HEK293T (cell line): ENCODE data around the gene OR2G3.

Experiments used
- CTCF ChIA-PET: fragments of 350-600 bp; formaldehyde crosslinking; extraction: SDS; loops from one replicate; lab custom pipeline; 2021; ENCODE audit warnings: antibody characterized with exemption, inconsistent platforms; lab: Yijun Ruan, JAX
- POLR2A ChIA-PET: fragments of 350-600 bp; formaldehyde crosslinking; extraction: SDS; loops from one replicate; lab custom pipeline; 2020; ENCODE audit warnings: antibody characterized with exemption, inconsistent platforms; lab: Yijun Ruan, JAX
- DNase-seq: peaks from one replicate; pipeline ENCODE4 v3.0.0; 2012; ENCODE audit warnings: mixed read lengths; ENCODE audit errors: extremely low spot score
- ARNT ChIP-seq: fragments of 450-650 bp; IDR thresholded peaks from 2 replicates; pipeline ENCODE4 v1.6.1; 2017; ENCODE audit warnings: mild to moderate bottlenecking
- BHLHE40 ChIP-seq: fragments of 450-650 bp; IDR thresholded peaks from 2 replicates; pipeline ENCODE4 v1.6.1; 2016; ENCODE audit warnings: mild to moderate bottlenecking, moderate library complexity, borderline replicate concordance
- CTBP1 ChIP-seq: fragments of 450-650 bp; IDR thresholded peaks from 2 replicates; pipeline ENCODE4 v1.6.1; 2016; ENCODE audit warnings: borderline replicate concordance
- ELF4 ChIP-seq: fragments of 450-650 bp; IDR thresholded peaks from 2 replicates; pipeline ENCODE4 v1.6.1; 2017; ENCODE audit warnings: antibody characterized with exemption
- FOXA1 ChIP-seq: fragments of 450-650 bp; IDR thresholded peaks from 2 replicates; pipeline ENCODE4 v1.6.1; 2016; ENCODE audit warnings: mild to moderate bottlenecking
- FOXK2 ChIP-seq: fragments of 450-650 bp; IDR thresholded peaks from 2 replicates; pipeline ENCODE4 v1.6.1; 2016; ENCODE audit warnings: mild to moderate bottlenecking
- FOXM1 ChIP-seq: fragments of 450-650 bp; IDR thresholded peaks from 2 replicates; pipeline ENCODE4 v1.6.1; 2017; ENCODE audit warnings: mild to moderate bottlenecking, borderline replicate concordance
- HDGF ChIP-seq: fragments of 450-650 bp; IDR thresholded peaks from 2 replicates; pipeline ENCODE4 v1.6.1; 2017; ENCODE audit warnings: antibody characterized with exemption, borderline replicate concordance
- L3MBTL2 ChIP-seq: fragments of 450-650 bp; conservative IDR thresholded peaks from 2 replicates; pipeline ENCODE4 v1.6.1; 2016; ENCODE audit warnings: mild to moderate bottlenecking
- LEF1 ChIP-seq: fragments of 450-650 bp; IDR thresholded peaks from 2 replicates; pipeline ENCODE4 v1.6.1; 2017; ENCODE audit warnings: mild to moderate bottlenecking, borderline replicate concordance
- NFRKB ChIP-seq: fragments of 450-650 bp; IDR thresholded peaks from 2 replicates; pipeline ENCODE4 v1.6.1; 2016; ENCODE audit warnings: mild to moderate bottlenecking, moderate library complexity
- SP1 ChIP-seq: fragments of 450-650 bp; IDR thresholded peaks from 2 replicates; pipeline ENCODE4 v1.6.1; 2017
- SUZ12 ChIP-seq: fragments of 450-650 bp; IDR thresholded peaks from 2 replicates; pipeline ENCODE4 v1.6.1; 2016; ENCODE audit warnings: mild to moderate bottlenecking
- TARDBP ChIP-seq: fragments of 450-650 bp; IDR thresholded peaks from 2 replicates; pipeline ENCODE4 v1.6.1; 2016
- ZNF384 ChIP-seq: fragments of 450-650 bp; IDR thresholded peaks from 2 replicates; pipeline ENCODE4 v1.6.1; 2016
- TF ChIP-seq, protein P1 (sequence below): fragments of 450-650 bp; IDR thresholded peaks from 2 replicates; pipeline ENCODE4 v1.6.1; 2016

Gene OR2G3

DNA sequence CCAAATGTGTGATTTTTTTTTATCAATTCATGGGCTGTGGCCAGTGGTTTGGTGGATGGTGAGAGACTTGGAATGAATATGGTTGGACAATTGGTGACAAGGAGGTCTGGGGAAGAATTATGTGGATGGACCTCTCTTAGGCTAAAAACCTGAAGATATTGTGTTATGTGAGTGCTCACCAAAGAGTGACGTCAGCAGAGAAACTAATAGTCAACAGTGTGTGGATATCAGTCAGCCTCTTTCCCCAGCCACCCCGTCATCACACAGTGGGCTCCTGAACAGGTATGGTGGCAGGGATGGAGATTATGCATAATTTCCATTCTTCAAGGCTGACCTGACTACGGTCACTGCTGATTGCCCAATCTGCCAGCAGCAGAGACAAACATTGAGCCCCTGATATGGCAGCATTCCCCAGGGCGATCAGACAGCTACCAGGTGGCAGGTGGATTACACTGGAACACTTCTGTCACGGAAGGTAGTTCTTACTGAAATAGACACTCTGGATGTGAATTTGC is 26.4 kb upstream of the OR2G3 start:
- DNase-seq = no peak
- TF ChIP-seq HDGF (no peak), FOXK2 (no peak), SP1 (no peak), BHLHE40 (no peak)
- ChIA-PET POLR2A (no interaction called here), CTCF (no interaction called here)

DNA sequence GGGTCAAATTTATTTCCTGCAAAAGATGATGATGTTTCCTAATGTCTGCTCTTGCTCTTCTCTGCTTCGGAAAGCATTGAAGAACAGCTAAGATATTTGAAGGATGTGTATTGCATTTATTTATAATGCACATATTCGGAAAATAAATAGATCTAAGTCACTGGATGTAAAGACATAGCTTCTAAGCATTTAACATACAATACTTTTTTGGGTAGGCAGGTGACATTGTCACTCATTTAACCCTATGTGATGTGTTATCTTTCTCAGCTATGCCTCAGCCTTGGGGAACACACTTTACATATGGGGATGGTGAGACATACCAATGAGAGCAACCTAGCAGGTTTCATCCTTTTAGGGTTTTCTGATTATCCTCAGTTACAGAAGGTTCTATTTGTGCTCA is 17.3 kb upstream of the OR2G3 start, which contains the start of gene OR2G2:
Gene OR2G2 (plus strand): TSS at position 301 of the 400 bp plus-strand sequence. CDS start 0 bp downstream, at position 301.
- CTCF ChIA-PET = no interaction called here
- DNase-seq = no peak
- POLR2A ChIA-PET = no interaction called here
- TF ChIP-seq FOXM1 (no peak), LEF1 (no peak), SP1 (no peak), FOXA1 (no peak), BHLHE40 (no peak), TARDBP (no peak), L3MBTL2 (no peak), SUZ12 (no peak), CTBP1 (no peak), ZNF384 (no peak), HDGF (no peak), FOXK2 (no peak), ELF4 (no peak), NFRKB (no peak), ARNT (no peak)
- TF ChIP-seq, protein P1, sequence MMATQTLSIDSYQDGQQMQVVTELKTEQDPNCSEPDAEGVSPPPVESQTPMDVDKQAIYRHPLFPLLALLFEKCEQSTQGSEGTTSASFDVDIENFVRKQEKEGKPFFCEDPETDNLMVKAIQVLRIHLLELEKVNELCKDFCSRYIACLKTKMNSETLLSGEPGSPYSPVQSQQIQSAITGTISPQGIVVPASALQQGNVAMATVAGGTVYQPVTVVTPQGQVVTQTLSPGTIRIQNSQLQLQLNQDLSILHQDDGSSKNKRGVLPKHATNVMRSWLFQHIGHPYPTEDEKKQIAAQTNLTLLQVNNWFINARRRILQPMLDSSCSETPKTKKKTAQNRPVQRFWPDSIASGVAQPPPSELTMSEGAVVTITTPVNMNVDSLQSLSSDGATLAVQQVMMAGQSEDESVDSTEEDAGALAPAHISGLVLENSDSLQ = no peak

DNA sequence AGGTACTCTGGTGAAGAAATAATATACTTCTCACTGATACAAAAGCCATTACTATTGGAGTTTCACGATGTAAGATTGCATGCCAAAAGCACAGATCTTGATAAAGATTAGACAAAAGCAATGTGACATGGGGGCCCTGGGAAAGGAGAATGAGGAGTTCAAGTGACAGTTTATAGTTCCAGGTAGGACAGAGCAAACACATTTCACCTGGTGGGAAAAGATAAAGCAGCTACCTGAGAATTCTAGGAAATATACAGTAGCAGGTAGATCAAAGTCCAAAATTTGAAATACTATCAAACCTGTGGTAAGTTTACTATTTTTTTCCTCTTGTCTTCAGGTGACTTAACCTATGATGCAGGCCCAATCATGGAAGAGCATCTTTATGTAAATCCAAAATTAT is 8.0 kb downstream of the OR2G3 start:
- ChIA-PET CTCF (no interaction called here), POLR2A (no interaction called here)
- no peak for TF ChIP-seq SUZ12
- TF ChIP-seq FOXM1 = no peak
- TF ChIP-seq FOXA1 = no peak
- no peak for TF ChIP-seq ARNT
- no peak for TF ChIP-seq ELF4
- TF ChIP-seq BHLHE40 = no peak
- TF ChIP-seq LEF1 = no peak
- TF ChIP-seq, protein P1 = no peak
- TF ChIP-seq FOXK2 = no peak
- TF ChIP-seq TARDBP = no peak
- no peak for TF ChIP-seq CTBP1
- no peak for TF ChIP-seq L3MBTL2
- TF ChIP-seq NFRKB = no peak
- no peak for TF ChIP-seq SP1
- no peak for TF ChIP-seq ZNF384
- TF ChIP-seq HDGF = no peak
- no peak for DNase-seq

DNA sequence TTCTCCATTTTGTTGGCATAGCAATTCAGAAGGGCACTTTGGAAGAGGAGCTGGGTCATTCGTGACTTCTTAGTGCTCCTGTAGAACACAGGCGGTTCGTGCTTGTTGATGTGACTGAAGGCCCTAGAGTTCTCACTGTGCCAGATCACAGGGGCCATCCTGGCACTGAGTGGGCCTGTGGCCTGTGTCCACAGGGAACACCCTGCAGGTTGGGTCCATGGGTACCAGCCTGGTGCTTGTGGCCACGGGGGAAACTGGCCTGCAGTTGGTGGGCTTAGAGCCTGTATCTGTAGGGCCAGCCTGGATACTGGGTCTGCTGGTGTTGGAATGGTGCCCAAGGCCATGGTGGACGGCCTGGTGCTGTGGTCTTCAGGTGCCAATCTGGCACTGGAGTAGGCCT is 9.2 kb downstream of the OR2G3 start:
- ChIA-PET CTCF (no interaction called here), POLR2A (no interaction called here)
- no peak for DNase-seq
- TF ChIP-seq NFRKB = no peak
- no peak for TF ChIP-seq LEF1
- no peak for TF ChIP-seq FOXK2
- no peak for TF ChIP-seq BHLHE40
- no peak for TF ChIP-seq SUZ12
- no peak for TF ChIP-seq SP1
- TF ChIP-seq, protein P1 = no peak
- TF ChIP-seq ZNF384 = no peak
- no peak for TF ChIP-seq FOXA1
- no peak for TF ChIP-seq ELF4
- no peak for TF ChIP-seq HDGF
- TF ChIP-seq FOXM1 = no peak
- TF ChIP-seq TARDBP = no peak
- no peak for TF ChIP-seq L3MBTL2
- TF ChIP-seq CTBP1 = no peak
- TF ChIP-seq ARNT = no peak

DNA sequence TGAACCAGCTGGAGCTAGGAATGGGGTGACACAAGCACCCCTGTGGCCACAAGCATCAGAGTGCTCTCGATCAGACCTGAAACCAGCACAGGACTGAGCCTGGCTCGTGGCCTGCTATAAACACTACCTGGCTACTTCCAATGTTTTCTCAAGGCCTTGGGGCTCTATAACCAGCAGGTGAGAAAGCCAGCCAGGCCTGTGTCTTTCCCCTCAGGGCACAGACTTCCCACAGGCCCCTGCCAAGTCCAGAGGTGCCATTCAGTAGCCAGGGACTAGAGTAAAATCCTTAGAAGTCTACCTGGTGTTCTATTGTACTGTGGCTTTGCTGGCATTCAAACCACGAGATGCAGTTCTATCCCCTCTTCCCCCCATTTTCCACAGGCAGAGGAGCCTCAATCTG is 22.6 kb downstream of the OR2G3 start:
- ChIA-PET CTCF (no interaction called here), POLR2A (no interaction called here)
- no peak for TF ChIP-seq ELF4
- no peak for TF ChIP-seq L3MBTL2
- no peak for TF ChIP-seq CTBP1
- TF ChIP-seq SUZ12 = no peak
- TF ChIP-seq FOXA1 = no peak
- no peak for TF ChIP-seq SP1
- no peak for TF ChIP-seq LEF1
- TF ChIP-seq, protein P1 = no peak
- TF ChIP-seq ARNT = no peak
- TF ChIP-seq HDGF = no peak
- TF ChIP-seq ZNF384 = no peak
- TF ChIP-seq NFRKB = no peak
- TF ChIP-seq TARDBP = no peak
- TF ChIP-seq BHLHE40 = no peak
- TF ChIP-seq FOXM1 = no peak
- no peak for DNase-seq

DNA sequence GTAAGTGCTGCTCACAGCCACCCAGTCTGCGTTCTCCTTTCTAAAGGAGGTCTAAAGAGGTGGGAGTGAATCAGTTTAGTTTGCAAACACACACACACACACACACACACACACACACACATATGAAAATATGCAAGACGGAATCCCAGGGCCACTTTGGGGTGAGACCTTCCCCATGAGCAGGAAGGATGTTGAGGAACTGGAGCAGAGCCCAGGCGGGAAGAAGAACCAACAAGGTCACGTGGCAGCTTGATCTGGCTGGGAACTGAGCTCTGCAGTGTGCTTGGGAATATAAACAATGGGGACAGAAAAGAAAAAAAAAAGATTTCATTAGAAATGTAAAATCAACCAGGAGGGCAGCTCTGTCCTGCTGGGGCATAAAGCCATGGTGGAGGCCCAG is 32.6 kb downstream of the OR2G3 start:
- TF ChIP-seq FOXK2 = no peak
- TF ChIP-seq ZNF384 = no peak
- TF ChIP-seq TARDBP = no peak
- CTCF ChIA-PET = no interaction called here
- POLR2A ChIA-PET = no interaction called here
- no peak for DNase-seq
